ENCODE measurements around the gene TNPO3.

TNPO3 gene

DNA sequence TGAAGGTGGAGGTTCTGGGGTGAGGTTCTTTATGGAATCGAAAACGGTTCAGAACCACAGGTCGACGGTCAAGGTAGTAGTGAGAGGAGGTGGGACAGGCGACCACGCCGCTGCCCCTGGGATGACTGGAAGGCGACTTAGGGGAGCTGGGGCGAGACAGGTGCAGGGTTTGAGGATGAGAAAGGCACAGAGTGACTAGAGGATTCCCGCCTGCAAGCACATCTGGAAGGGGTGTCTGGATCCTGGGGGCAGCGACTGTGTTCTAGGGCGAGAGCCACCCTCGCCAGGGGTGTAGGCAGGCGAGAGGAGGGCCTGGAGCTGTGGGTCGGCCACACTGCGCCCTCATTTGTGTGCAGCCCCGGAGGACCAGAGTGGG lies 117.7 kb downstream of the TNPO3 start:
- DNase-seq = no peak

DNA sequence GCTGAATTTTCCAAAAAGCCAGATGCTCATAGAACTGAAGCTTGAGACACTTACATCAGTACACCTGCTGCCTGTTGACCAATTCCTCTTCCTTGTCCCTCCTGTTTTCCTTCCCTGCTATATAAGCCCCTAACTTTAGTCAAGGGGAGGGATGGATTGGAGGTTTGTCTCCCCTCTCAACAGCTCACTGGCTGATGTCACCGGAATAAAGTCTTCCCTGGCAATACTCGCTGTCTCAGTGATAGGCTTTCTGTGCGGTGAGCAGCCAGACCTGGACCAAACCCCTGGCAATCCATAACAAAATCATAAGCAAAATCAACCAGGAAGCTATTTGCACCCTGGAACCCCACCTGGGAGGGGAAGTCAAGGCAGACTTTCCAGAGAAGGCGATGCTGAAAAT lies 118.1 kb downstream of the TNPO3 start:
- DNase-seq = no peak

DNA sequence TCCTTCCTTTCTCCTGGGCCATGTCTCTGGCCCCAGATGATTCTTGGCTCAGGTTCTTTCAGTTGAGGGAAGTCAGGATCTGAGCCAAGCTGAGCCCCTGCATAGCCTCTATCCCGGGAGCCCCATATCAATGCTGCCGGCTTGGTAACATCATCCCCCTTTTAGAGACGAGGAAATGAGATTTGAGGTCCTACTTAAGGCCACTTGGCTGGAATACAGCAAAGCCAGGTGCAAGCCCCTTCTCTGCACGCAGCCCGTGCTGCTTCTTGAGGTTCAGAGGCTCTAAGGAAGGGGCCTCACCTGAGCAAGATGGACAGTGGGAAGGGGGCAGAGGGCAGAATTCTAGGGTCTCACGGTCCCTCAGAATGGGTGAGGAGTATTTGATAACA lies 119.6 kb downstream of the TNPO3 start:
- no peak for DNase-seq

DNA sequence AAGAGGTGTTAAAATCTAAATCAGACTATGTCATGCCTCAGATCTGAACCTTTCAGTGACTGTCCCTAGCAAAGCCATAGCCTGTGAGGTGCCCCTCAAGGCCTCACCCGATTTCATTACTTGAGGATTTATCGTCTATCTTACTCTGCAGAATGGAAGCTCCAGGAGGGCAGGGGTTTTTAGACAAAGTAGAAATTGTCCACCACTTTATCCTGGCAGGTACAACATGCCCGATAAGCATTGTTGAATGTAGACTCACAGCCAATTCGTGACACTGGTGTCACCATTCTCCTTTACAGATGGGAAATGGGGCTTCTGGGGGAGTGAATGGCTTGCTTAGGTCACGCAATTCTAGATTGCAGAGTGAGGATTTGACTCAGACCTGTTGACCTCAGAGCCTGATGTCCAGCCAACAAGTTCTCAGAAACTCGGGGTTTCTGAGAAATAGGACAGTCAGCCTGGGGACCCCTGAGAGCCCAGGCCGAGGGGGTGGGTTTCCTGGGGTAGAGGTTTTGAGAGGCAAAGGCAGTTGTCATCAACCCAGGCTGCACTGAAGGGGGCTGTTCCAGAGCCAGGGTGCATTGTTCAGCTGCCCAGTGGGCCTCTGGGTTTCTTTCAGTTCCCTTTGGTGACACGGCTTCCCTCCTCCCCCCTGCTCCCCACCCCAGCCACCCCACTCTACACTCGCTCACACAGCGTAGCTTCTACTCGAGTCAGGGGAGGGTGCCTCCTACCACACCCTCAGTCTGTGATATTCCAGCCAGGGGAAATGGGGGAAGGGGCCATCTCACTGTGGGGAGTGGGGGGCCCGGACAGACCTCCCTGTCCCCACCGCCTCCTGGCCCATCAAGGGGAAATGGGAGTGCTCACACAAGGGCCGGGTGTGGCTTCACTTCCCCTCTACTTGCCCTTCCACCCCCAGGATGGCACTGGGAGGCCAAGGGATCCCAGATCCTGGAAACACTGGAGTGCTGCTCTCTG lies 120.3 kb downstream of the TNPO3 start:
- no peak for DNase-seq

DNA sequence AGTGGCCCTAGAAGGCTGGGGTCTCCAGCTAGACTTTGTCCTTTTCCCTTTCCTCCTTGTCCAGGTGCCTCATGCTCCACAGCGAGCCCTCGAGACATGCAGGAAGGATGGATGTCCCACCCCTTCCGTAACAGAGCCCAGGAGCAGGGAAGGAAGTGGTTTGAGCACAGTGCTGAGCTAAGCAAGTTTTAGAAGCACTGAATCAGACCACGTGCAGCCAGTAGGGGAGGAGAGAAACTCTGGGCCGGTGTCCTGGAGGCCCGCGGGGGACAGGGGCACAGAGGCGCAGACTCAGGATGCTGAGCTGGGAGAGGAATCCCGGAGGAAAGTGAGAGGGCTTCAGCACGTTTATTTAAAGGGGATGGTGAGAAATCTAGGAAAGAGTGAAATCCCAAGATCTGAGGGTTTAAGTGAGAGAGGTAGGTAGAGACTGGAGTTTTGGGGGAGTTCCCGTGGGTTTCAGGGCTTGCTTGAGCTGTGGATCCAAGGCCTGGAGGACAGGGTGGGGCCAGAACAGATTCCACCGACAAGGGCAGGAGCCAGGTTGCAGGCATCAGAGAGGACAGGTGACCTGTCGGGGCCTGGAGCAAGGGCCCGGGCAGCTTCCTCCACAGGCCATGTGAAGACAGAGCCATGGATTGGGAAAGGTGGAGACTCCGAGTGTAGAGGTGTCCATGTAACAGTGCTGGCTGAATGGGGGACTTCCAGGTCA lies 121.6 kb downstream of the TNPO3 start:
- DNase-seq = peak; percentile 64

DNA sequence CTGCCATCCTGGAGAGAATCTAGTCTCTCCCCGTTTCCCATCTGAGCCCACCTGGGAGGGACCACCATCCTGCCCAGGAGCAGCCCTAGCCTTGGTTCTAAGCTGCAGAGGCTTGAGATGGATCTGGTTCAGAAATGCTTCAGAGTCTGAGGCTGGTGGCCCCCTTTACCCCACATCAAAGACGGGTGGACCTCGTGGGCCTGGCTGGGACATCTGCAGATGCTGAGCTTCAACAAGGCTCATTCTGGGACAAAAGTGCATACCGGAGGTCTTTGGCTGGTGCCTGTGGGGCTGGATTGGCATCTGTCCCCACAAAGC lies 122.1 kb downstream of the TNPO3 start:
- DNase-seq = no peak

DNA sequence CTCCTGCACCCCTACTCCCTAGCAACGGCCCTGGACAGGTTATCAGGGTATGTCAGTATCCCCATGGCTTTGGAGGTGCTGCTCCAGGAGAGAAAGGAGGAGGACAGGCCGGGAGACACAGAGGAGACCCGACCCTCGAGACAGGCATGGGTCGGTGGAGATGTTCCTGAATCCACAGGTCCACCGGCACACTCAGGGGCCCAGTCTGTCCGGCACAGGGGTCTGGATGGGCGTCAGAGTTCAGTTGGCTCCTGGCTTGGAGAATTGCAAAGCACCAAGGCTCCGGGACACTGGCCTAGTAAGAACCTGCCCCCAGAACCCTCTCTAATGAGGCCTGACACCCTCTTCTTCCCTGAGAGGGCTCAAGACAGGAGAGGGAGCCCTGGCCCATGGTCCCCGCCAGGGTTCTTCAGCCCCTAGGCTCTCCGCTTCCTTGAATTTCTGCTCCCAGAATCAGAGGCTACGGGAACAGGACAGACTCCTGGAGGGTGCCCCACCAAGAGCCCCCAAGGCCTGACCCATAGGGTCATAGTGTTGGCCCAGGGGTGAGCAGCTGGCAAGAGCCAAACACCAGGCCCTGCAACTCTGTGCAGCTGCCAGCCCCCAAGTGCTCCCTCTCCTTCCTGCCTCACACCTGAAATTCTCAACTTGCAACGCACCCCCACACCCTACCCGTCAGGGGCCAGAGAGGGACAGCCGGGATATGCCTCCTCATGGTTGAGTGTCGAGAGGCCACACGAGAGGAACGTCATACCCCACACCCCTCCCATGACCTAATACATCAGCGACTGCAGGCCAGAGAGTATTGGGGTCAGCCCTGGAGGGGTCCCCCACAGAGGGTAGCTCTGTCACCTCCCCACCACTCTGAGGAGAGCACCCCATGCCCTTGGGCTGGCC lies 122.7 kb downstream of the TNPO3 start:
- no peak for DNase-seq

DNA sequence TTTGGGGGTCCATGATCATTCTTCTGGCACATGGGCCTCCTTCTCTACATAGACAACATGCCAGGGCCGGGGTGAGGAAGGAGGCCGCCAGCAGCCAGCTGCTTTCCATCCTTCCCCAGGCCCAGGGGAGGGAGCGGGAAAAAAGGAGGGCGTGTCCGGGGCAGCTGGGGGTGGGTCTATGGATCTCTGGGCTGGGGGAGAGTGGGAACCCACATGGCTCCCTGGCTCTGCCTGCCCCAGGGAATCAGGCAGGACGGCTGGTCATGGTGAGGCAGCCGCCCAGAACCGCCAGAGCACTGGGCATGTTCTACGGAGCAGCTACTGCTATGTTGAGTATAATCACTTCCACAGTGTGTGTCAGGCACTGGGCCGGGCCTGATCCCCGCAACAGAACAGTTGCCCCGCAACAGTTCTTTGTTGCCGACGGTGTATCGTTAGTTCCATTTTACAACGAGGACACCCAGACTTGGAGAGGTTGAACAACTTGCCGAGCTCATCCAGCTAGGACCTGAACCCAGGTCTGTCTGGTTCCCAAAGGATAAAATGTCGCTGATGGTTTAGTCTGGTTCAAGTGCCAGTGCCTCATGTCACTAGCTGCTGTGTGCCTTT lies 123.6 kb downstream of the TNPO3 start:
- DNase-seq = no peak

DNA sequence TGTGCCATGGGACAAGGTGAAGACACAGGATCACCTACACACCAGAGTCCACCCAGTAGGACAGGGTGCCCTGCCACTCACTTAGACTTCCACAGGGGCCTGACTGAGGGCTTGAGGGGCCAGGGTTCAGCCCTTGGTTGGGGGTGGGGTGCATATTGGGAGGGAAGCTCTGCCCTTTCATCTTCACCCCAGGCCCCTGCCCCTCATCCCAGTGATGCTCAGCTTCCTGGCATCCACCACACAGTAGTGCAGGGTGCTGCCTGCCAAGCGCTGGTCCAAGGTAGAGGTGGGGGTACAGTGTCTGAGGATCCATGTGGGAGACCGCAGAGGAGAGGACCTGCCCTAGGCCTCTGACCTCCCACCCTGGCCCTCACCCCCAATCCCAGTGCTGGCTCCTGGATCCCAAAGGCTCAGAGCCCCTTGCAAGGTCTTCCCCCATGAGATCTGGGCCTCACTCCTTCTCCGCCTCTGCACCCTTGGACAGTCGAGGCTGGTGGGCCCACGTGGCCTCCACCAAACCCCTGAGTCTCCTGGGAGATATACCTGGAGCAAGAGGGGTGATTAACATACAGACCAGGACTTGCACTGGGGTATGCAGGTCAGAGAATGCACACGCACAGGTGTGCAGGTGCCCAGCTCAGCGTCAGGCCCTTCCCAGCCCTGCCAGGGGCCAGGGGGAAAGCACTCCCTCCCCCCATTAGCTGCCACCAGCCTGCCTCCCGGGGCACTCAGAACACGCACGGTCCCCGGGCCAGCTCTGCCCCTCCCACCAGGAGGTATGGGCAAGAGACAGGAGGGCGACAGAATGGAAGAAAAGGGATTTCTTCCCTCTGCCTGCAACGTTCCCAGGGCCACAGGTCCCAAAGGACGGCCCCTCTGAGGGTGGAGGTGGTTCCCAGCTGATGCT lies 125.8 kb downstream of the TNPO3 start:
- DNase-seq = no peak

DNA sequence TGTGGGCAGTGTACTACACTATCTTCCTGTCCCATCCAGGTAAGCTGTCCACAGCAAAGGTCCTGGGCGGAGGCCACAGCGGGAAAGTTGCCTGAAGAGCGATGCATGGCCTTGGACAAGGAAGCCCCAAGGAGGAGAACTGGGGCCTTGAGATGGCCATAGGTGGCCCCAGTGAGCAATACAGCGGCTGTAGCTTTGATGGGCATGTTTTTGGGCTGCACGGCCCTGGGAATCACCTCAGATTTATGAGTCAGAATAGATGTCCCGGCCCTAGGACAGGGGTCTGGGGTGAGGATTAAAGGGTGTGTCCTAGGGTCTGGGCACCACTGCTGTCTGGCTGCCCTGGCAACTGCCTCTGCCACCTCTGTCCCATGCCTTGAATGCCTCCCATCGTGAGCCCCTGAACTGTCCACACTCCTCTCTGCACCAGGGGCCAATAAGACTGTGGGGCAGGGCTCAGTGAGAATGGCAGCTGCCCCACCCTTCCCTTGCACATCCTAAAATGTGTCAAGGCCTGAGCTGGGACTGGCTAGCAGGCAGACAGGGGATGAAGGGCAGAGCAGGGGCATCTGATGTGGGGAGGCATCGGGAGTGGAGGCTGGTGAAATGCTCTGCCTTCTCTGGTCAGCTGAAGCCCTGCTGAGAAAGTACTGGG lies 126.6 kb downstream of the TNPO3 start:
- no peak for DNase-seq

DNA sequence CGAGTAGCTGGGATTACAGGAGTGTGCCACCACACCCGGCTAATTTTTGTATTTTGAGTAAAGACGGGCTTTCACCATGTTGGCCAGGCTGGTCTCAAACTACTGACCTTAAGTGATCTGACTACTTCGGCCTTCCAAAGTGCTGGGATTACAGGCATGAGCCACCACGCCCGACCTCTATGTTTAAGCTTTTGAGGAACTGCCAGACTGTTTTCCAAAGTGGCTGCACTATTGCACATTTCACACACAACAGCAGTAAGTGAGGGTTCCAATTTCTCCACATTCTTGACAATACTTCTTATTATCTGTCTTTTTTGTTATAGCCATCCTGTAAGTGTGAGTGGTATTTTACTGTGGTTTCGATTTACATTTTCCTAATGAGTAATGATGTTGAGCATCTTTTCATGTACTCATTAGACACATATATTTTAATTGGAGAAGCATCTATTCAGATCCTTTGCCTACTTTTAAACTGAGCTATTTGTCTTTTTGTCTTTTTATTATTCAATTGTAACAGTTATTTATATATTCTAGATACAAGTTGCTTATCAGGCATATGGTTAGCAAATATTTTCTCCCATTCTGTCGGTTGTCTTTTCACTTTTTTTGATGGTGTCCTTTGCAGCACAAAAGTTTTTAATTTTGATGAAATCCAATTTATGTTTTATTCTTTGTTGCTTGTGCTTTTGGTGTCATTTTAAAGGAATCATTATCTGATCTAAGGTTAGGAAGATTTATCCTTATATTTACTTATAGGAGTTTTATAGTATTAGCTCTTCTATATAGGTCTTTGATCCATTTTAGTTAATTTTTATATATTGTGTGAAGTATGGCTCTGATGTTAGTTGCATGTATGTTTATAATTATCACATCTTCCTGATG lies 130.0 kb downstream of the TNPO3 start:
- no peak for DNase-seq

DNA sequence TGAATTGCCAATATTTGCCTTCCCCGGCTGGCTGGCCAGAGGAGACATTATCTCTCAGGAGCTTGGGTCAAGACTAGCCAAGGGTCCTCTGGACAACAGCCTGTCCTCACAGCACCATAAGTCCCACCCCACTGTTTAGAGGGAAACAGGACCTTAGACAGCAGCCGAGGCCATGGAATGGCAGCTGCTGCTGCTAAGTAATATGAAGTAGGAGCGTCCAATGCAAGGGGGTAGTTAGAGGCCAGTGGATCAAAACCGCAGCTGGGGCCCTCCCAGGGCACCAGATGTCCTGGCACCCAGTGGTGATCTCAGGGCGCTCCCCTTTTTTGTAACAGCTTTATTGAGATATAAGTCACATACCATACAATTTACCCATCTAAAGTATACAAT lies 131.5 kb downstream of the TNPO3 start:
- DNase-seq = no peak

DNA sequence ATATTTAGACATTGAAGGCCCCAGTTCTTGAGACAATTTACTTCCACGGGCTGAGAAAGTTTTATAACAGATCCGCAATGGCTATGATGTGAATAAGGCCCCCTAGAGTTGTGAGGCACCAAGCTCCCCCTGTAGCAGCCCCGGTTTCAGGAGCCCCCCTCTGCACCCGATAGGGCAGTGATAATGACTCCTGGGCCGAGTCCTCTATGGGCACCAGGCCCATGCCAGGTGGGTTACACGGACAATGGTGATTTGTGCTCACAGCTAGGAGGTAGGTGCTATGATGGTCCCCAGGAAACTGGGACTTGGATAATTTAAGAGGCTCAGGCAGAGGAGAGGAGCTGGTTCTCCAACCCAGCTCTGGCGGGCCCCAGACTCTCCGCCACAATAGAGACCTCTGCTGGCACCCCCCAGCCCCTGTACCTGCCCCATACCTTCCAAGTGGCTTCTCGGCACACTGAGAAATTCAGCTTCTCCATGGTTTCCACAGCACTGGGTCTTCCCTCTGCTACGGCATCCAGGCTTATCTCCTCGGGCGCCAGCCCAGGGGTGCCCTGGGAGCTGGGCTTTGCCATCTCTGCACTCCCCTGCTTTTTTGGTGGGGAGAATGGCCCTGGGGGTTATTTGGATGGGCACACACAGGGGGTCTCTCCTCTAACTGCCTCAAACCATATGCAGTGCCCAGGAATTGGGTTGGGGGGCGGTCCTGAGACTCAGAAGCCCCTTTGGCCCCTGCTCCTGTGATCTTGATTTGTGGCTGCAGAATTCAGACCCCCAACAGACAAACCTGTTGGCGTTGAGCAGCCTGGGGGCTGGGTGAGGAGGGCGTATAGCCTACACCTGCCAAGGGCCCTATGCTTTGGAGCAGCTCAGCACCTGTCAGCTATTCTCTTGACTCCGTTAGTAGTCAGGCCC lies 132.2 kb downstream of the TNPO3 start:
- no peak for DNase-seq

DNA sequence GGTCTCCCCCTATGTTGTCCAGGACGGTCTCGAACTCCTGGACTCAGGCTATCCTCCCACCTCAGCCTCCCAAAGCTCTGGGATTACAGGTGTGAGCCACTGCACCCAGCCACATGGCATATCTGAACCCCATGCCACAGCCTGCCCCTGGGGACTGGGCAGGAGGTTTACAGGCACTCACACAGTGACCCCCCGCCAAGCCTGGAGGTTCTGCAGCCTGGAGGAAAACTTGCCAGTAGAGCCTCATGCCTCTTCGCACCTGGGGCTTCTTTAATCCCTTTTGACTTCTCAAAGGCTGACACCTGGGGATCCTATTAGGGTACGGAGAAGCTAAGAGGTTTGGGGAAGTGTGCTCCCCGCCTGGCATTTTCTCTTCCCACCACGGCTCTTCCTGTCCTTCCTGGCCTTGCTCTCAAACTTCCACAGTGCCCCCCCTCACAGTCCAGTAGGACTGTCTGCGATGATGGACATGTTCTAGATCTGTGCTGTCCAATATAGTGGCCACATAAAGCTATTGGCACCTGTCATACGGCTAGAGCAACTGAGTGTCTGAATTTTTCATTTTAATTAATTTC lies 133.0 kb downstream of the TNPO3 start:
- no peak for DNase-seq

DNA sequence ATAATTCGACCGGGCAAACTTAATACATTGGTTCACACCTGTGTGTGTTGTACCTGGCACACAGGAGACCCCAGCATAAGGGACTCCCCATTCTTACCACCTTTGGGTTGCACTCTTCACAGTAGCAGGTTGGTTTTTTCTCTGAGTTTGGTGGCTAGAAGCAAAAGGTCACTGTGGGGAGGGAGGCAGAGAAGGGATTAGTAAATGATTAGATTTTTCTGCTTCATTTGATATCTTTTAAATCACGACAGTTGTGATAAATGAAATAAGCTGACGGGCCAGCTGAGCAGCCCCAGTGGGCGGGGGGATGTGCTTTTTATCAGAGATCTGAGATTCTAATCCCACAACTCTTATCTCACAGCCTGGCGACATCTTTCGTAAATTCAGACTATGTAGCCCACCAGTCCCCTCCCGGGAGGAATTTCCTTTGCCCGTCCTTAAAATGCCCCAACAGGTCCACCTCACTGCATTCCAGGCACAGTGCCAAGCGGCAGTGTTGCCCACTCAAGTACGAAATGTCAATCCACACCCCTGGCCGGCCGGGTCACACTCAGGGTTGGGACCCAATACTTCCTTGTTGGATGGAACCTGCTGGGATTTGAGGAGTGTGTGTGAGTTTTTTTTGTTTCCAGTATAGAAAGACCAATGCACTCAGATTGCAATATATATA lies 133.9 kb downstream of the TNPO3 start:
- no peak for DNase-seq

DNA sequence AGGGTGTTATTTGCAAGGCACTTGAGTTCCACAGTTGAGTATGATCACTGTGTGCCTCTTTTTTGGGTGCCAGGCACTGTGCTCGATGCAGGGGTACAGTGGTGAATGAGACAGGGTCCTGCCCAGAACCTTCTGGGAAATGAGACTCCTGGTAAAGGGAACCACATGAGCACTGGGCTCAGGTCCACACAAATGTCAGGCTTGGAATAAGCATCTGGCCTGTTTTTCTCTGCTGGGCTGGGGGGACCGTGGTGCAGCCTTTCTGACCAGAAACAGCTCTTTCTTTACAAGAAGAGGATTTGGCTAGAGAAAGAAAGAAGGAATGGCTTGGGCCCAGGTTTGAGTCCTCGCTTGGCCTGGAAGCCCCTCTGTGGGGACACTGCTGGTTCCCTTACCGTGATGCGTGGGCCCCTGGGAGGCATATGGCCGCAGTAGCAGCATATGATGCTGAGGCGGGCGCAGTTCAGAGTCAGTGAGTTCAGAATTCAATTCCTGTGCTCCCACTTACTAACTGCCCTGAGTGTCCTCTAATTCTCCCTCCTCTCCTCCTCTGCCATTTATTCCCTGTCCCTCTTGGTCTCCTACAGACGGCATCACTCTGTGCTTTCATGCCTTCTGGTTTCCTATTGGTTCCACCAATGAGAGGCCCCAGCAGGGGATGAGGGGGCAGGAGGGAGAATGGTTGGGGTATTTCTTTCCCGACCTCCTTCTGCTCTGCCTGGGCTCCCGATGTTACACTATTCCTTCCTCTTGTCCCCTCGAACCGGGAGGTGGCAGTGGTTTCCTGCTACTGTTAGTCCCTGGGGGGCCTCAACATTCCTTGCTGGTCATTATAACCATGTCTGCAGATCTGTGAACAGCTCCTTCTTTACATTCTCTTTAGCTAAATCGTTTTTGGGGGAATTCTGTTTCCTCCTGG lies 134.8 kb downstream of the TNPO3 start:
- DNase-seq = no peak

DNA sequence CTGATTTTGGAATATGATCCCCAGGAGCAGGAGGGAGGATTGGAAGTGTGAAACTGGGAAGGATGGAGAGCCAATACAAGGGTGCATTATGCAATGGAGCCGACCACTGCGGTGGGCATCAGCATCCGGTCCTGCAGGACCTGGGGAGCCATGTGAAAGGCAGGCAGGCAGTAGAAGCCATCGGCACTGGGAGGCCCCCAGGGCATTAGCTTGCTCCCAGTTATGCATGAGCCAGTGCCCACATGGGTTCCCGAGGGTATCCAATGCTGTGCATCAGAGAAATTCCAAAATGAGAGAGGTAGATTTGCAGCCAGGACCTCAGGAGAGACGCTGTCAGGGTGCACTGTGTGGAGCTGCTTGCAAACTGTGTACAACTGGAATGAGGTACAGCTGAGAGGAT lies 135.7 kb downstream of the TNPO3 start:
- DNase-seq = no peak
